Measurements from ENCODE around the gene ATP8A2.
A peak's percentile ranks its signal among the peaks of the same experiment; 100 is the strongest.

Gene ATP8A2

GRCh38 chr13:25882466-25883357, 510.9 kb downstream of the ATP8A2 start:
- DNase-seq (ENCODE audit: low spot score): no peak

GRCh38 chr13:25885418-25885817, 513.6 kb downstream of the ATP8A2 start:
- DNase-seq (ENCODE audit: low spot score): no peak

GRCh38 chr13:25886438-25887214, 514.9 kb downstream of the ATP8A2 start:
- no peak for DNase-seq (ENCODE audit: low spot score)

GRCh38 chr13:25887962-25888655, 516.3 kb downstream of the ATP8A2 start:
- peak; percentile 38 for DNase-seq (ENCODE audit: low spot score)

- DNase-seq (ENCODE audit: low spot score): no peak
Measured at GRCh38 chr13:25890671-25891212, 519.0 kb downstream of the ATP8A2 start.

- DNase-seq (ENCODE audit: low spot score): no peak
Measured at GRCh38 chr13:25898991-25899390, 527.2 kb downstream of the ATP8A2 start.

GRCh38 chr13:25899464-25899863, 527.7 kb downstream of the ATP8A2 start:
- no peak for DNase-seq (ENCODE audit: low spot score)

- no peak for DNase-seq (ENCODE audit: low spot score)
Measured at GRCh38 chr13:25899952-25900351, 528.2 kb downstream of the ATP8A2 start.

- DNase-seq (ENCODE audit: low spot score): peak; percentile 78
Measured at GRCh38 chr13:25901460-25902376, 529.9 kb downstream of the ATP8A2 start.

GRCh38 chr13:25902455-25902854, 530.7 kb downstream of the ATP8A2 start:
- no peak for DNase-seq (ENCODE audit: low spot score)

- peak; percentile 9 for DNase-seq (ENCODE audit: low spot score)
Measured at GRCh38 chr13:25902891-25903341, 531.1 kb downstream of the ATP8A2 start.

GRCh38 chr13:25904830-25905229, 533.1 kb downstream of the ATP8A2 start:
- DNase-seq (ENCODE audit: low spot score): no peak

- DNase-seq (ENCODE audit: low spot score): no peak
Measured at GRCh38 chr13:25905611-25906010, 533.8 kb downstream of the ATP8A2 start.

GRCh38 chr13:25906191-25906661, 534.5 kb downstream of the ATP8A2 start:
- no peak for DNase-seq (ENCODE audit: low spot score)

GRCh38 chr13:25908366-25908765, 536.6 kb downstream of the ATP8A2 start:
- DNase-seq (ENCODE audit: low spot score): no peak

GRCh38 chr13:25910243-25910642, 538.5 kb downstream of the ATP8A2 start:
- DNase-seq (ENCODE audit: low spot score): no peak

GRCh38 chr13:25910991-25911419, 539.2 kb downstream of the ATP8A2 start:
- DNase-seq (ENCODE audit: low spot score): no peak

- DNase-seq (ENCODE audit: low spot score): no peak
Measured at GRCh38 chr13:25912961-25913360, 541.2 kb downstream of the ATP8A2 start.

GRCh38 chr13:25915840-25916518, 544.2 kb downstream of the ATP8A2 start:
- no peak for DNase-seq (ENCODE audit: low spot score)

- no peak for DNase-seq (ENCODE audit: low spot score)
Measured at GRCh38 chr13:25920277-25920676, 548.5 kb downstream of the ATP8A2 start.
